SU-DHL-6 (cell line): ENCODE measurements around the gene STARD9.
"Not testable (repeated sequence)": the region's sequence is repeated elsewhere in the genome, so short reads cannot be mapped to it uniquely, and the experiment has no call there.

ENCODE experiments used
- EZH2phosphoT487 ChIP-seq: fragments of 200-600 bp; sonication (generic), shearing (Covaris generic); conservative IDR thresholded peaks from 2 replicates; pipeline ENCODE4 v1.6.1; 2018; ENCODE audit warnings: mild to moderate bottlenecking, antibody characterized with exemption, low read length, moderate library complexity, mixed read lengths
- TF ChIP-seq, protein P1 (sequence below): fragments of 200-600 bp; sonication (generic); IDR thresholded peaks from one replicate; pipeline ENCODE4 v1.5.1; 2017; ENCODE audit warnings: antibody characterized with exemption, mild to moderate bottlenecking, low read length, moderate library complexity; ENCODE audit not compliant: insufficient read depth, poor library complexity, severe bottlenecking

GRCh38 chr15:42761813-42762212, 186.4 kb downstream of the STARD9 start:
- TF ChIP-seq, protein P1, sequence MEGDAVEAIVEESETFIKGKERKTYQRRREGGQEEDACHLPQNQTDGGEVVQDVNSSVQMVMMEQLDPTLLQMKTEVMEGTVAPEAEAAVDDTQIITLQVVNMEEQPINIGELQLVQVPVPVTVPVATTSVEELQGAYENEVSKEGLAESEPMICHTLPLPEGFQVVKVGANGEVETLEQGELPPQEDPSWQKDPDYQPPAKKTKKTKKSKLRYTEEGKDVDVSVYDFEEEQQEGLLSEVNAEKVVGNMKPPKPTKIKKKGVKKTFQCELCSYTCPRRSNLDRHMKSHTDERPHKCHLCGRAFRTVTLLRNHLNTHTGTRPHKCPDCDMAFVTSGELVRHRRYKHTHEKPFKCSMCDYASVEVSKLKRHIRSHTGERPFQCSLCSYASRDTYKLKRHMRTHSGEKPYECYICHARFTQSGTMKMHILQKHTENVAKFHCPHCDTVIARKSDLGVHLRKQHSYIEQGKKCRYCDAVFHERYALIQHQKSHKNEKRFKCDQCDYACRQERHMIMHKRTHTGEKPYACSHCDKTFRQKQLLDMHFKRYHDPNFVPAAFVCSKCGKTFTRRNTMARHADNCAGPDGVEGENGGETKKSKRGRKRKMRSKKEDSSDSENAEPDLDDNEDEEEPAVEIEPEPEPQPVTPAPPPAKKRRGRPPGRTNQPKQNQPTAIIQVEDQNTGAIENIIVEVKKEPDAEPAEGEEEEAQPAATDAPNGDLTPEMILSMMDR, result not testable (repeated sequence)
- TF ChIP-seq EZH2phosphoT487, result not testable (repeated sequence)
